Astrocyte (in vitro differentiated cells and primary cell): ENCODE measurements around the gene SLC9A3.

ENCODE experiments used
- CTCF ChIP-seq: IDR thresholded peaks from 2 replicates; pipeline ENCODE4 v1.5.1; 2011; ENCODE audit warnings: low read depth, mild to moderate bottlenecking, inconsistent platforms, low read length, moderate library complexity; ENCODE audit not compliant: insufficient read depth
- EZH2 ChIP-seq: IDR thresholded peaks from 2 replicates; pipeline ENCODE4 v1.6.1; 2012; ENCODE audit warnings: mild to moderate bottlenecking, low read length, inconsistent platforms; ENCODE audit not compliant: insufficient read depth

DNA sequence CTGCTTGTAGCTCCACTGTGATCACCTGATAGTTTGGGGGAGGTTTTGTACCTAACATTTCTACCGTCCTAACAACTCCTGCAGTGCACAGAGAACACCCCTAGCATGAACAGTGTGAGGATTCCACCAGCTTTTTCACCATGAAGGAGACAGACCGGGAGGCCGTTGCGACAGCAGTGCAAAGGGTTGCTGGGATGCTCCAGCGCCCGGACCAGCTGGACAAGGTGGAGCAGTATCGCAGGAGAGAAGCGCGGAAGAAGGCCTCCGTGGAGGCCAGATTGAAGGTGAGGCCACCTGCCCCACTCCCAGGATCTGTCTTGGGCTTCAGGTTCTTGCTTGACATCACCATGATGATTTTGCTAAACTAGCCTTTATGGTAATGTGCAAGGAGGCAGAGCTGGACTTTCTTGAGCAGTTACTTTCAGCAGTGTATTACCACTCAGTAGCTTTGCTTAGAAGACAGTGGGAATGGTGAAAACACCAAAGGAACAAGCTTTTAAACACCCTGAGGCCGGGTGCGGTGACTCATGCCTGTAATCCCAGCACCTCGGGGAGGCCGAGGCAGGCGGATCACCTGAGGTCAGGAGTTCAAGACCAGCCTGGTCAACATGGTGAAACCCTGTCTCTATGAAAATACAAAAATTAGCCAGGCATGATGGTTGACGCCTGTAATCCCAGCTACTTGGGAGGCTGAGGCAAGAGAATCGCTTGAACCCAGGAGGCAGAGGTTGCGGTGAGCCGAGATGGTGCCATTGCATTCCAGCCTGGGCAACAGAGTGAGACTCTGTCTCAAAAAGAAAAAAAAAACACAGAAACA lies 78.0 kb downstream of the SLC9A3 start:
- TF ChIP-seq EZH2 (no peak), CTCF (no peak)
